Left lobe of liver (tissue), 2 donors: ENCODE data around the gene JKAMP. TPM values are rescaled to one million over a fixed set of nuclear protein-coding genes. Genes with fewer than 3 reads are reported as not detected.

Source experiments
- ATAC-seq: fragments of 200-7000 bp; cut with Tn5 transposase; one replicate; pipeline ENCODE4 v1.9.1; 2020; ENCODE audit warnings: mild to moderate bottlenecking, moderate library complexity
- DNase-seq: peaks from one replicate; pipeline ENCODE4 v3.0.0-alpha.2; 2020; ENCODE audit warnings: low spot score
- total RNA-seq: library from RNA; stranded (reverse); gene quantifications from one replicate; pipeline ENCODE4 v1.2.1, GENCODE V29; 2021
- donor health status: DM: no; HTN: no; CAD: no; lungs with moderate emphysema.
- donor health status: DM: no; HTN: yes; CAD: no.

The JKAMP gene
- total RNA-seq, 1 donor from 2014 or later, result 15.2 TPM

- DNase-seq, result no peak
Measured at GRCh38 chr14:59534361-59534987, 50.2 kb downstream of the JKAMP start.

GRCh38 chr14:59537476-59537875 is 53.2 kb downstream of the JKAMP start:
- no peak for DNase-seq
- ATAC-seq, result no peak

More at GRCh38 chr14:59534361-59534987, 50.2 kb downstream of the JKAMP start:
- no peak for ATAC-seq

GRCh38 chr14:59538936-59539335 is 54.6 kb downstream of the JKAMP start:
- DNase-seq (no peak), ATAC-seq (no peak)

GRCh38 chr14:59540852-59541251 is 56.5 kb downstream of the JKAMP start:
- no peak for DNase-seq
- ATAC-seq, result no peak

GRCh38 chr14:59541731-59542130 is 57.4 kb downstream of the JKAMP start:
- no peak for DNase-seq
- no peak for ATAC-seq

- ATAC-seq (no peak), DNase-seq (no peak)
Measured at GRCh38 chr14:59543873-59544272, 59.6 kb downstream of the JKAMP start.

- no peak for DNase-seq
- ATAC-seq, result no peak
Measured at GRCh38 chr14:59547310-59547709, 63.0 kb downstream of the JKAMP start.

Other genes with a start within 250 kb of the JKAMP start
- 1.4 TPM for gene GPR135, start 19.1 kb upstream of the JKAMP start, total RNA-seq
- gene L3HYPDH, start 109 bp upstream of the JKAMP start, total RNA-seq, result 16.7 TPM
- not detected for gene CCDC175, start 92.3 kb downstream of the JKAMP start, total RNA-seq